Transverse colon (tissue), 3 donors: Measurements from ENCODE around the gene UTF1.
"Not testable (repeated sequence)": the region's sequence is repeated elsewhere in the genome, so short reads cannot be mapped to it uniquely, and the experiment has no call there.

Experiments used
- EP300 ChIP-seq: sonication (generic); formaldehyde crosslinking; IDR thresholded peaks from one replicate; pipeline ENCODE4 v1.6.1; 2017; ENCODE audit warnings: antibody characterized with exemption, low read depth
- POLR2A ChIP-seq: fragments of 450-650 bp; IDR thresholded peaks from one replicate; pipeline ENCODE4 v1.6.1; 2016; ENCODE audit warnings: antibody characterized with exemption, mild to moderate bottlenecking, moderate library complexity
- TF ChIP-seq, protein P1 (sequence below), 5 experiments: fragments of 200-600 bp in 3 of 5; fragments of 450-650 bp in 2 of 5; sonication (generic) in 3 of 5; IDR thresholded peaks; 1 replicate in 2 of 5; 2 replicates in 3 of 5; pipeline ENCODE4 v1.5.1; 2016 to 2017; ENCODE audit warnings: antibody characterized with exemption in 5 of 5, inconsistent platforms in 3 of 5, mild to moderate bottlenecking in 2 of 5, moderate library complexity in 1 of 5

DNA sequence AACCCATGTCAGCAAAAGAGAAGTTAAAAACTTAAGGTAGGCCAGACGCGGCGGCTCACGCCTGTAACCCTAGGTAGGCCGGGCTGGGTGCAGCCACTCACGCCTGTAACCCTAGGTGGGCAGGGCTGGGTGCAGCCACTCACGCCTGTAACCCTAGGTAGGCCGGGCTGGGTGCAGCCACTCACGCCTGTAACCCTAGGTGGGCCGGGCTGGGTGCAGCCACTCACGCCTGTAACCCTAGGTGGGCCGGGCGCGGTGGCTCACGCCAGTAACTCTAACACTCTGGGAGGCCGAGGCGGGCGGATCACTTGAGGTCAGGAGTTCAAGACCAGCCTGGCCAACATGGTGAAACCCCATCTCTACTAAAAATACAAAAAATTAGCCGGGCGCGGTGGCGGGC lies 8.3 kb upstream of the UTF1 start:
- TF ChIP-seq, protein P1, sequence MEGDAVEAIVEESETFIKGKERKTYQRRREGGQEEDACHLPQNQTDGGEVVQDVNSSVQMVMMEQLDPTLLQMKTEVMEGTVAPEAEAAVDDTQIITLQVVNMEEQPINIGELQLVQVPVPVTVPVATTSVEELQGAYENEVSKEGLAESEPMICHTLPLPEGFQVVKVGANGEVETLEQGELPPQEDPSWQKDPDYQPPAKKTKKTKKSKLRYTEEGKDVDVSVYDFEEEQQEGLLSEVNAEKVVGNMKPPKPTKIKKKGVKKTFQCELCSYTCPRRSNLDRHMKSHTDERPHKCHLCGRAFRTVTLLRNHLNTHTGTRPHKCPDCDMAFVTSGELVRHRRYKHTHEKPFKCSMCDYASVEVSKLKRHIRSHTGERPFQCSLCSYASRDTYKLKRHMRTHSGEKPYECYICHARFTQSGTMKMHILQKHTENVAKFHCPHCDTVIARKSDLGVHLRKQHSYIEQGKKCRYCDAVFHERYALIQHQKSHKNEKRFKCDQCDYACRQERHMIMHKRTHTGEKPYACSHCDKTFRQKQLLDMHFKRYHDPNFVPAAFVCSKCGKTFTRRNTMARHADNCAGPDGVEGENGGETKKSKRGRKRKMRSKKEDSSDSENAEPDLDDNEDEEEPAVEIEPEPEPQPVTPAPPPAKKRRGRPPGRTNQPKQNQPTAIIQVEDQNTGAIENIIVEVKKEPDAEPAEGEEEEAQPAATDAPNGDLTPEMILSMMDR (IDR thresholded peaks at IDR 0.05), result not testable (repeated sequence)
- not testable (repeated sequence) for TF ChIP-seq POLR2A, EP300
